ENCODE results near the gene C19orf81.

DNA sequence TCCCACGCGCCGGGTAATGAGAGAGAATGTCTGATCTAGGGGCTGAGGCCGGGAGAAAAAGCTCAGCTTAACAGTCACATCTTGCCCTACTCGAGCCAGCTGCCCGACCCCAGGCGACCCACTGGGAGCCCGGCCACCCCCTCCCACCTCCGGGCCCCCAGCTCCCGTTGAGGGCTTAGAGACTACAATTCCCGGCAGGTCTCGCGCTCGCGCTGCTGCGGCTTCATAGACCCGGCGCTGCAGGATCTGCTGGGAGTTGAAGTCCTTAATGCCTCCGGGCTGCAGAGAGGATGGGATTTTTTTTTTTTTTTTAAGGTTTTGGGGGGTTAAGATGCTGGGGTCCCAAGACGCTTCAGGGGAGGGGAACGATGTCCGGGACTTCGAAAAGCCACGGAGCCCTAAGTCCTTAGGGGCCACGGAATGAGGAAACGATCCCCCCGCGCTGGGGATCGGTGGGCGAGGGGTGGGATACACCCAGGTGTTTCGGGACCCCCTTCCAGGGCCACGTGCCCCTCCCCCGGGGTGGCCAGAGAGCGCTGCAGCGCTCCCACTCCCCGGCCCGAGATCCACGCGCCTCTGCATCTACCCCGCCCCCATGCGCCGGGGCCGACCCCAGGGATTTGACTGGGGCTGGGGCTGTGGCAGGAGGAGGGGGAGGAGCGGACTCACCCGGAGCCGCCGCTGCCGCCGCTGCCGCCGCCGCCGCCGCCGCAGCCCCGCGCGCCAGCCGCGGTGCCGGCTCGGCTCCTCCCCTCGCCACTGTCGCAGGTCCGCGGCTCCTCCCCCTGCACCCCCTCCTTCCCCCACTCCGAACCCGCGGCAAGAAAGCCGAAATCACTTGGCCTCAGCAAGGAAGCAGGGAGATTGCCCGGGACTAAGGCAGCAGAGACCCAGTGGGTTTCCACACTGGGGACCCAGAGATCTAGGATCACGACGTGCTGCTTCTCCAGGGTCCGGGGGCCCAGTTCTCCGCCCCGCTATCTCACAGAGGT, 9.8 kb upstream of the C19orf81 start, which contains the start of gene SYT3:
- TF ChIP-seq, protein P1, sequence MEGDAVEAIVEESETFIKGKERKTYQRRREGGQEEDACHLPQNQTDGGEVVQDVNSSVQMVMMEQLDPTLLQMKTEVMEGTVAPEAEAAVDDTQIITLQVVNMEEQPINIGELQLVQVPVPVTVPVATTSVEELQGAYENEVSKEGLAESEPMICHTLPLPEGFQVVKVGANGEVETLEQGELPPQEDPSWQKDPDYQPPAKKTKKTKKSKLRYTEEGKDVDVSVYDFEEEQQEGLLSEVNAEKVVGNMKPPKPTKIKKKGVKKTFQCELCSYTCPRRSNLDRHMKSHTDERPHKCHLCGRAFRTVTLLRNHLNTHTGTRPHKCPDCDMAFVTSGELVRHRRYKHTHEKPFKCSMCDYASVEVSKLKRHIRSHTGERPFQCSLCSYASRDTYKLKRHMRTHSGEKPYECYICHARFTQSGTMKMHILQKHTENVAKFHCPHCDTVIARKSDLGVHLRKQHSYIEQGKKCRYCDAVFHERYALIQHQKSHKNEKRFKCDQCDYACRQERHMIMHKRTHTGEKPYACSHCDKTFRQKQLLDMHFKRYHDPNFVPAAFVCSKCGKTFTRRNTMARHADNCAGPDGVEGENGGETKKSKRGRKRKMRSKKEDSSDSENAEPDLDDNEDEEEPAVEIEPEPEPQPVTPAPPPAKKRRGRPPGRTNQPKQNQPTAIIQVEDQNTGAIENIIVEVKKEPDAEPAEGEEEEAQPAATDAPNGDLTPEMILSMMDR (IDR thresholded peaks at IDR 0.05; ENCODE audit: poor library complexity, severe bottlenecking), result no peak
- TF ChIP-seq EZH2 (IDR thresholded peaks at IDR 0.05; ENCODE audit: borderline replicate concordance, insufficient read depth, low read length, poor library complexity, severe bottlenecking), result no peak
- peak; percentile 38 for TF ChIP-seq POLR2AphosphoS5 (IDR thresholded peaks at IDR 0.05)
- TF ChIP-seq, protein P2, sequence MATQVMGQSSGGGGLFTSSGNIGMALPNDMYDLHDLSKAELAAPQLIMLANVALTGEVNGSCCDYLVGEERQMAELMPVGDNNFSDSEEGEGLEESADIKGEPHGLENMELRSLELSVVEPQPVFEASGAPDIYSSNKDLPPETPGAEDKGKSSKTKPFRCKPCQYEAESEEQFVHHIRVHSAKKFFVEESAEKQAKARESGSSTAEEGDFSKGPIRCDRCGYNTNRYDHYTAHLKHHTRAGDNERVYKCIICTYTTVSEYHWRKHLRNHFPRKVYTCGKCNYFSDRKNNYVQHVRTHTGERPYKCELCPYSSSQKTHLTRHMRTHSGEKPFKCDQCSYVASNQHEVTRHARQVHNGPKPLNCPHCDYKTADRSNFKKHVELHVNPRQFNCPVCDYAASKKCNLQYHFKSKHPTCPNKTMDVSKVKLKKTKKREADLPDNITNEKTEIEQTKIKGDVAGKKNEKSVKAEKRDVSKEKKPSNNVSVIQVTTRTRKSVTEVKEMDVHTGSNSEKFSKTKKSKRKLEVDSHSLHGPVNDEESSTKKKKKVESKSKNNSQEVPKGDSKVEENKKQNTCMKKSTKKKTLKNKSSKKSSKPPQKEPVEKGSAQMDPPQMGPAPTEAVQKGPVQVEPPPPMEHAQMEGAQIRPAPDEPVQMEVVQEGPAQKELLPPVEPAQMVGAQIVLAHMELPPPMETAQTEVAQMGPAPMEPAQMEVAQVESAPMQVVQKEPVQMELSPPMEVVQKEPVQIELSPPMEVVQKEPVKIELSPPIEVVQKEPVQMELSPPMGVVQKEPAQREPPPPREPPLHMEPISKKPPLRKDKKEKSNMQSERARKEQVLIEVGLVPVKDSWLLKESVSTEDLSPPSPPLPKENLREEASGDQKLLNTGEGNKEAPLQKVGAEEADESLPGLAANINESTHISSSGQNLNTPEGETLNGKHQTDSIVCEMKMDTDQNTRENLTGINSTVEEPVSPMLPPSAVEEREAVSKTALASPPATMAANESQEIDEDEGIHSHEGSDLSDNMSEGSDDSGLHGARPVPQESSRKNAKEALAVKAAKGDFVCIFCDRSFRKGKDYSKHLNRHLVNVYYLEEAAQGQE (IDR thresholded peaks at IDR 0.05; ENCODE audit: borderline replicate concordance), result no peak
